ENCODE results near the gene ARHGAP8.

ARHGAP8 gene

GRCh38 chr22:44783581-44783980 lies 31.2 kb downstream of the ARHGAP8 start:
- H3K4me3 ChIP-seq (ENCODE audit: low read length): no peak overlapping the region
- no peak for TF ChIP-seq CTCF (conservative IDR thresholded peaks at IDR 0.05; ENCODE audit: low read depth, low read length)
- DNase-seq (ENCODE audit: low read depth): no peak

GRCh38 chr22:44786136-44786535 lies 33.8 kb downstream of the ARHGAP8 start:
- TF ChIP-seq CTCF (conservative IDR thresholded peaks at IDR 0.05; ENCODE audit: low read depth, low read length): no peak
- DNase-seq (ENCODE audit: low read depth): no peak
- H3K4me3 ChIP-seq (ENCODE audit: low read length): no peak overlapping the region

- no peak for DNase-seq (ENCODE audit: low read depth)
- H3K4me3 ChIP-seq (ENCODE audit: low read length): no peak overlapping the region
- no peak for TF ChIP-seq CTCF (conservative IDR thresholded peaks at IDR 0.05; ENCODE audit: low read depth, low read length)
Observed at GRCh38 chr22:44786610-44787009, 34.2 kb downstream of the ARHGAP8 start.

GRCh38 chr22:44787832-44788231 lies 35.5 kb downstream of the ARHGAP8 start:
- no peak for DNase-seq (ENCODE audit: low read depth)
- TF ChIP-seq CTCF (conservative IDR thresholded peaks at IDR 0.05; ENCODE audit: low read depth, low read length): no peak
- no peak overlapping the region for H3K4me3 ChIP-seq (ENCODE audit: low read length)

- H3K4me3 ChIP-seq (ENCODE audit: low read length): no peak overlapping the region
- DNase-seq (ENCODE audit: low read depth): no peak
- no peak for TF ChIP-seq CTCF (conservative IDR thresholded peaks at IDR 0.05; ENCODE audit: low read depth, low read length)
Observed at GRCh38 chr22:44793106-44793505, 40.7 kb downstream of the ARHGAP8 start.

- no peak overlapping the region for H3K4me3 ChIP-seq (ENCODE audit: low read length)
- no peak for DNase-seq (ENCODE audit: low read depth)
- no peak for TF ChIP-seq CTCF (conservative IDR thresholded peaks at IDR 0.05; ENCODE audit: low read depth, low read length)
Observed at GRCh38 chr22:44793506-44794172, 41.3 kb downstream of the ARHGAP8 start.
